SU-DHL-6 (cell line): ENCODE data around the gene AMFR.

Experiments
- EZH2phosphoT487 ChIP-seq: fragments of 200-600 bp; sonication (generic), shearing (Covaris generic); conservative IDR thresholded peaks from 2 replicates; pipeline ENCODE4 v1.6.1; 2018; ENCODE audit warnings: mild to moderate bottlenecking, antibody characterized with exemption, low read length, moderate library complexity, mixed read lengths
- TF ChIP-seq, protein P1 (sequence below): fragments of 200-600 bp; sonication (generic); IDR thresholded peaks from one replicate; pipeline ENCODE4 v1.5.1; 2017; ENCODE audit warnings: antibody characterized with exemption, mild to moderate bottlenecking, low read length, moderate library complexity; ENCODE audit not compliant: insufficient read depth, poor library complexity, severe bottlenecking

DNA sequence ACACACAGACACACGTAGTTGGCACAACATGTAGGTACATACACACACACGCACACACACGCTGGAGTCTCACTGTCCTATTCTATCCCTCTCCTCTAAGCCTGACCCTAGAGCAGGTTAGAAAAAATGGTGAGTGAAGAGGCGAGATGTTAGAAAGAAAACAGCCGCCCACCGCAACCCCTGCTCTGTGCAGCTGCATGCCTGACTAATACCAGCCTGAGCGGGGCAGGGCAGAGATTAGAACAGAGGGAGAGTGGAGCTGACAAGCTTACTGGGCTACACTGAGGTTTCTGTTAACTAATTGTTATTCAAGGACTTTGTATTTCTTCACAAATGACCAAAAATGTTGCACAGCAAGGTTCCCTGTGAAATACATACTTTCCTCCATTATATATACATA is 59.8 kb downstream of the AMFR start:
- TF ChIP-seq, protein P1, sequence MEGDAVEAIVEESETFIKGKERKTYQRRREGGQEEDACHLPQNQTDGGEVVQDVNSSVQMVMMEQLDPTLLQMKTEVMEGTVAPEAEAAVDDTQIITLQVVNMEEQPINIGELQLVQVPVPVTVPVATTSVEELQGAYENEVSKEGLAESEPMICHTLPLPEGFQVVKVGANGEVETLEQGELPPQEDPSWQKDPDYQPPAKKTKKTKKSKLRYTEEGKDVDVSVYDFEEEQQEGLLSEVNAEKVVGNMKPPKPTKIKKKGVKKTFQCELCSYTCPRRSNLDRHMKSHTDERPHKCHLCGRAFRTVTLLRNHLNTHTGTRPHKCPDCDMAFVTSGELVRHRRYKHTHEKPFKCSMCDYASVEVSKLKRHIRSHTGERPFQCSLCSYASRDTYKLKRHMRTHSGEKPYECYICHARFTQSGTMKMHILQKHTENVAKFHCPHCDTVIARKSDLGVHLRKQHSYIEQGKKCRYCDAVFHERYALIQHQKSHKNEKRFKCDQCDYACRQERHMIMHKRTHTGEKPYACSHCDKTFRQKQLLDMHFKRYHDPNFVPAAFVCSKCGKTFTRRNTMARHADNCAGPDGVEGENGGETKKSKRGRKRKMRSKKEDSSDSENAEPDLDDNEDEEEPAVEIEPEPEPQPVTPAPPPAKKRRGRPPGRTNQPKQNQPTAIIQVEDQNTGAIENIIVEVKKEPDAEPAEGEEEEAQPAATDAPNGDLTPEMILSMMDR, result no peak
- no peak for TF ChIP-seq EZH2phosphoT487
